CD1c-positive myeloid dendritic cell (primary cell): Measurements from ENCODE around the gene PCP2.

Experiments used
- DNase-seq: peaks from one replicate; pipeline ENCODE4 v3.0.0-alpha.2; 2016; ENCODE audit errors: extremely low spot score

The PCP2 gene

DNA sequence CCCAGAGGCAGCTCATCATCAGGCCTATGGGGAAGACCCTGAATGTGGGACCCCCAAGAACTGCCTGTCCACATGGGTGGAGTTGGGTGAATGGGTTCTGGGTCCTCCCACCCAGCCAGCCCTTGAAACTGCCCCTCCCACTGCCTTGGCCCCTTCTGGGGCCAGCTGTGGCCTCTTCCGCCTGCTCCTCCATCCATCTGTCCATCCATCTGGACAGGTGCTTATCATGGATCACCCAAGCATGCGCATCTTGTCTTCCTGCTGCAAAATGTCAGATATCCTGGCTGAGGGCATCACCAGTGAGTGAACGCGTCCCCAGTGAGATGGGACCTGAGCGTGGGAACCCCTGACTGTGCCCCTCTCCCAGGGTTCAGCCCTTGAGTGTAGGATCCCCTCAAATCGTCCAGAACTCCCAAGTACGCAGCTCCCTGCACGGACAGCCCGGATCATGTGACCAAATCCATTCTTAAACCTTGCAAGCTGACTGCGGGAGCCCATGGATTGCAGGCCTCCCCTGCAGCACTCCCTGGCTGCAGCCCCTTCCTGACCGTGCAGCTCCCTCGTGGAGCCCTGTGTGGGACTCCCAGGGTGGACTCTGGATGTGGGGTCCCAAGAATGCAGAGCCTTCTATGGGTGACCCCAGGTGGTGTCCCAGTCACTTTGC, 5.4 kb upstream of the PCP2 start:
- DNase-seq, result no peak

DNA sequence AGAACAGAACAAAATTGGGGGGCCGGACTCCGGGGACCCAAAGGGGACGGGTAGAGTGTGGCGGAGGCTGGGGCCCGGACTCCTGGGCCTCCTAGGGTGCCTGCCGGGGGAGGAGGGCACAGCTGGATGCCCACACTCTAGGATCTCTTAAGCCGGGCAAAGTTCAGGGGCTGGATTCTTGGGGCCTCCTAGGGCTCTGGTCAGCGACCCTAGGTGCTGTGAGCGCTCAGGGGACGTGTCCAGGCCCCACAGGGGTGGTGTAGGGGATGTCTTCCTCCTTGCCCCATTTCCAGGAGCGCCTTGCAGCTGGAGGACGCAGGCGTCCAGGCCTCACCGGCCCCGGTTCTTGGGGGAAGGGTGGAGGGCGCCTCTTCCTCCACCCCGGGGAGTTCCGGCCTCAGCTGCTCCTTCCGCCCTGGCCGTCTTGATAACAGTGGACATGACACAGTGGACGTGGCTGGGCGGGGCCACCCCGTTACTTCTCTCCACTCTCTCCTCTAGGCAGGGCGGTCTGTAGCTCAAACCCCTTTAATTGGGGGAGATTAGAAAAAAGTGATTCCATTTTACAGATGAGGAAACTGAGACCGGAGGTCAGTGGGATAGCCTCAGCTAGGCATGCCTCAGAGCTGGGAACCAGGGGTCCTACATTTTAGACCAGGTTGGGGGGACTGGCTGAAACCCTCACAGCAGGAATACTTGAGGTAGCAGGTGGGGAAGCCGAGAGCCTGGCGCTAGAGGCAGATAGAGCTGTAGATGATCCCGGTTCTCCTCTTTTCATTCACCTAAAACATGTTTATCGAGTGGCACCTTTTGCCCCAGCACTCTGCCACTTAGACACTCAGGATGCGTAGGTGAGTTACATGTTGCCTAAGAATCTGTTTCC, 4.1 kb upstream of the PCP2 start:
- peak; percentile 72 for DNase-seq

DNA sequence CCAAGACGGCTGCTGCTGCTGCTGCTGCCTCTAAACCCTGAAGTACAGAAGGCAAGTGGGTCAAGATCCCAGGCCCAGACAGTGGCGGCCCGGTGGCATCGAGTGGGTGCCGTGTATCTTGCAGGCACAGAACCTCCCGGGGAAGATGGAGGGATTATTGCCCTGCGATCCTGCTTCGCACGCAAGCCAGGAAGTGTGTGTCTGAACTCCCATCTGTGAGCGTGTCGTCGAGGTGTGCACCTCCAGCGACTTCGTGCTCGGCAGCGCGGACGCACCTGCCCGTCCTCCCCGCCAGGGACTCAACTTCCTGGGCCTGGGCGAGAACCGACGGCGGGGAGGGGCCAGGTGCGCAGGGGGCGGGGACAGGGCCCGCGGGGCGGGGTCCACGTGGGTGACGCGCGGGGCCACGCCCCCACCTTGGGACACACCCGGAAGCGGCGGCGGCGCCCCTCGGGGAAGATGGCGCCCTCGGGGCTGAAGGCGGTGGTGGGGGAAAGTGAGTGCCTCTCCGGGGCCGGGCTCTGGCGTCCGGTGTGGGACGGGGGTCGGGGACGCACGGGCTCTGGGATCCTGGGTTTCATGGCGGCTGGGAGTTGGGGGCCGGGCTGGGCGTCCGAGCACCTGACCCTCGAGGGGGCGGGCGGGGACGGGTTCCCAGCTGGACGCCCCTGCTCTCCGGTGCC, 3.3 kb upstream of the PCP2 start, which contains the start of gene STXBP2:
STXBP2 (plus strand) TSS at position 420 of the 683 bp plus-strand sequence; CDS start at position 460, 40 bp downstream.
- peak; percentile 91 for DNase-seq

- no peak for DNase-seq
These were observed 2.8 kb upstream of the PCP2 start for GRCh38 chr19:7636317-7636690.

DNA sequence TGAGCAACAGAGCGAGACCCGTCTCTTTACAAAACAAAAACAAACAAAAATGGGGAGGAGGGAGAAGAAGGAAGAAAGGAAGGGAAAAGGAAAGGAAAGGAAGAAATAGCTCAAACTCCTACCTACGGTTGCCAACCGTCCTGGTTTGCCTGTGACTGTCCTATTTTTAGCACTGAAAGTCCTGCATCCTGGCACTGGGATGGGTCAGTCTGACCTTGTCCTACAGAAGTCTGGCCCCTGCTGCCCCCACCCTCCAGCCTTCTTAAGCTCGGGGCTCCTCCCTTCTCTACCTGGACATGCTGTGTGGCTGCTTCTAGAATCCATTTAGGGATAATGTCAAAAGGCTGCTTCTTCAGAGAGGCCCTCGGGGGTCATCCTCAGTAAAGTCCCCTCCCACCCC, 2.2 kb upstream of the PCP2 start:
- DNase-seq, result no peak

DNA sequence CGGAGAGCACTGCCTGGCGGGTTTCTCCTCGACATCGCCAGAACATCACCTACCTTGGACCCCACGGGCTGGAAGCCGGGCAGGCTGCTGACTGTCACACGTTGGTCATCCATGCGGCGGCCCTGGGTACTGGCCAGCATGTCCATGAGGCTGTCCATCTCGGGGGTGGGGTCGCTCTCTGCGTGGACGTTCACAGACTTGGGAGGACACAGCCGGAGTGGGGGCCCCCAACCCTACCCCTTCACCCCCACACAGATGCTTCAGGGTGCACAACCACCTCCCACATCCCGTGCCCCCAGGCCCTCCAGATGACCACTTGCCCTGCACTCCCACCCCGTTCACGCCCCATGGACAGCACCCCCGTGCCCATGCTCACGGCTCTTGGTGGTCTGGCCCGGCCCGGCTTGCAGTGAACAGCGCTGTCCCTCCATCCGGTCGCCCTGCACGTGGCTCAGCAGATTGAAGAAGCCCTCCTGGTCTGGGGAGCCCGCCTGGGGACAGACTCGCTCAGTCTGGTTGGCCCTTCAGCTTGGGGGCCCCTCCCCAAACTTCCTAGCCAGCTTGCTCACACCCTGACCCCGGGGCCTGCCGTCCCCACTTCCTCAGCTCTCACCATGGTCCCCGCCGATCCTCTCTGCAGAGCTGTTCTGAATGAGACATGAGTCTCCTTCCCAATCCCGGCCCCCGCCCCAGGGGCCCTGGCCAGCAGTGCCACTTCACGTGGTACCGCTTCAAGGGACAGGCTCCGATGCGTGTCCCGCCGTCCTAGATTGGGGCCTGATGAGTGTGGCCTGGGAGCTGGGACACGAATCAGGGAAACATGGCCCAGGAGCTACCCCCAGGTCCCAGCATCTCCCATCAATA, 947 bp downstream of the PCP2 start:
- DNase-seq, result no peak

DNA sequence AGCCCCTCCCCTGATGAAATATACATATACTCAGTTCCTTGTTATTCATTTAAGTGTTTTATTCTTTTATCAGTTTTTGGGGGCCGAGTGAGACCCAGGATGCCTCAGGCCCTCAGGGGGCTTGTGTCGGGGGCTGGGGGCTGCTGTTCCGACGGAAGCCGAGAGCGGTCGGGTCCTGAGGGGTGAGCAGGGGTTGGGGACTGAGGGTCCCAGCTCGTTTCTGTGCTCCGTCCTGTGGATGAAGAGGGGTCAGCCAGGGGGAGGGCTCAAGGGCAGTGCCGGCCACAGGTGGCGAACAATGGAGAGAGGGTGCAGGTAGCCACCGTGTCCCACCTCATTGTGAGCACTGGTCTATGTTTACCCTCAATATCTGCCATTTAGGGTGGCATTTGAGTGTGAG, 1.9 kb downstream of the PCP2 start:
- DNase-seq, result no peak

GRCh38 chr19:7629347-7630054, 4.0 kb downstream of the PCP2 start, which contains the start of the genes PET100 and XAB2:
TSS of gene PET100 (plus strand) at chr19:7629793. CDS start at chr19:7629834, 41 bp downstream.
TSS of gene XAB2 (minus strand) at chr19:7629545. CDS start at chr19:7629527, 18 bp downstream.
- peak; percentile 99 for DNase-seq

DNA sequence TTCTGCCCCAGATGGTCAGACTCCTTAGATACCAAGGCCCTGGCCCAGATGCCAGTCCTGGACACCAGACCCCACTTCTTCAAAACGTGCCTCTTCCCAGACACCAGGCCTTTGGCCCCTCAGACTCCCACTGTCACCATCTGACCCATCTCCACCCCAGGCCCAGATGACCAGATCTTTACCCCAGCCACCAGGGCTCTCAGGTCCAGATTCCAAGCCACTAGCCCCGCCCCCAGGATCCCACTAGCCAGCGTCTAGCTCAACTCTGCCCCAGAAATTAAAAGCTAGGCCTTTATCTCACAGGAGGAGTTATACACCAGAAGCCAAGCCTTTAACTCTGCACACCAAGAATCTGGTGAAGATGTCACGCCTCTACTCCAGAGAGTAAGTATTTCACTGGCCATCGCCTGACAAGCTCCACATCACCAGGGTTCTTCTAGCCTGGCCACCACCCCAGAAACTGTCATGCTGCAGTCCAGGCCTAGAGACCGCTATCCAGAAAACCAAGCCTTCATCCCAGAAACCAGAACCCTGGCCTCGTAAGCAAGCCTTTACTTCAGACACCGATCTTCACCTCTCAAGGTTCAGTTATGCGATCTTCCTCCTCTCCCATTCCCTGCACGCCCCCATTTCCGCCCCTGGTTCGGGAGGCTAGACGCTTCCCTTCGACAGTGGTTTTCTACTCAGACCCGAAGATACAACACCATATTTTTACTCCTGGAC, 4.8 kb downstream of the PCP2 start:
- DNase-seq, result no peak

DNA sequence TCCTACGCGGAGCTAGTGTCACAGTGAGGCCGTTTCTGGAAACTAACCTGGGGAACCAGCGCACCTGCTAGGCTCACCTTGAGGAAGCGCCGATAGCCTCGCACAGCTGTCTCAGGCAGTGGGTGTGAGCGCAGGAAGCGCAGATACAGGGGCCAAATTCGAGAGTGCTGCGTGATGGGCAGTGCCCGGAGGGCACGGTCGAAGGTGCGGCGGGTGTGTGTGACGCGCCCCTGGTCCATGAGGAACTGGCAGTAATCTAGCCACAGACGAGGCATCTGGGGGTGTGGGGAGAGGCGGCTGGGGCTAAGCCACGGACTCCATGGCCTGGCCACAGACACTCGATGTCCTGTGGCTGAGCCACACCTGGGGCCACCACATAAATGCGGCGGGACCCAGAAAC, 6.4 kb downstream of the PCP2 start:
- no peak for DNase-seq

- no peak for DNase-seq
These were observed 7.7 kb downstream of the PCP2 start for GRCh38 chr19:7625763-7626372.

GRCh38 chr19:7624810-7625209, 8.7 kb downstream of the PCP2 start:
- no peak for DNase-seq

GRCh38 chr19:7623725-7624603, 9.6 kb downstream of the PCP2 start:
- no peak for DNase-seq

DNA sequence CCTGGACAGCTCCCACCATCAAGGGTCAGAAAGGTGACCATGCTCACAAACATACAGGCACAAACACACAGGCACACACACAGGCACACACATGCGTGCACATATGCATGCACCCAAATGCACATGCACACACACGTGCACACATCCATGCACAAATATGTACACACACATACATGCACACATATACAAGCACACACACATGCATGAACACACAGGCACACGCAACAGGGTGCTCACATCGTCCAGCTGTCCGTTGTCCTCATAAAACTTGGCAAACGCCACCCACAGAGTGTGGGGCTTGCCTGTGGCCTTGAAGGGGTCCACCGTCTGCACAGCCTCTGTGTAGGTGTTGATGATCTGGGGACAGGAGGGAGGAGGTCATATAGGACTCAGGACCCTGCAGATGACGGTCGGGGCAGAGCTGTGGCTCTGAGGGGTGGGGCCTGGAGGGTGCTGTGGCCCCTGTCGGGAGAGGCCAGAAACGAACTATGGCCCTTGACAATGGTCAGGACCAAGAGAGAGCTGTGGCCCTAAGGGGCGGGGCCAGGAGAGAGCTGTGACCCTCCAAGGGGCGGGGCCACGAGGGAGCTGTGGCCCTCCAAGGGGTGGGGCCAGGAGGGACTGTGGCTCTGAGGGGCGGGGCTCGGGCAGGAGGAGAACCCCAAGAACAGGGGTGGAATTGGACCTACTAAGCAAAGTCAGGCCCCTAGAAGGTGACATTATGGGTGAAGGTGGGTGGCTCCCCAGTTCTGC, 10.4 kb downstream of the PCP2 start:
- DNase-seq, result no peak

DNA sequence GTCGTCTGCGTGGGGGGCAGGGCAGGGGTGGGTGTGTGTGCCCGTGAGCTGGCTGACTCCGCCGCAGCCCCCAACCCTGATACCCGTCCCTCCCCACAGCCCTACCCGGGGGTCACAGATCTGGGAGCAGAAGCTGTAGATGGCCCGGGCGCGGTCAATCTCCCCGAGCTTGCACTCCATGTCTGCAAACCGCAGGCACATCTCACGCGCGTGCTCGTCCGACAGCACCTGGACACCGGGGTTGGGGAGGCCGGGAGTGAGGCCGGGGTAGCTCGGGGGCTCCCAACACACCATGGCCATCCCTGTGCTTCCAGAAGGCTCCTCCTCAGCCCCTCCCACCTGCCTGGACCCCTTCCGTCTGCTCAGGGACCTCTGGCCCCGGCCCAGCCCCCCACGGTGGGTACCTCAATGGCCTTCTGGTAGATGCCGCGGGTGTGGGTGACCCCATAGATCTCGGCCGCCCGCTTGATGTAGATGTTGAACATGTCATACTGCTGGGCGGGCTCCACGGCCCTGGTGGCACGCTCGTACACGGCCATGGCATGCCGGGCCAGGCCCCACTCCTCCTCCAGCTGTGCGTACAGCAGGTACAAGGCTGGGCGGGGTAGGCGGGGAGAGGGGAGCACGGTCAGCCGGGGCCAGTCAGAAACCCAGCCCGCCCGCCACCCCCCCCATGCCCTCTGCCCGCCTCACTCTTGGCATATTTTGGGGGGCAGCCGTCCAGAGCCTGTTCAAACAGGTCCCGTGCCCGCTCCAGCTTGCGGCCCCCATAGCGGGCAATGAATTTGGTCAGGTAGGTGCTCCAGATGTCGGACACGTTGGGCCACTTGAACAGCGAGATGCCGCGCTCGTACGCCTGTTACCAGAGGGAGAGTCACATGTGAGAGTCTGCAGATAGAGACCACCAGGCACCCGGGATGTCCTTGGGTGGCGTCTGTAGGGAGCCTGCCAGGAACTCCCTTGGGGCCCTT, 12.8 kb downstream of the PCP2 start:
- DNase-seq, result no peak

- DNase-seq, result no peak
These were observed 13.7 kb downstream of the PCP2 start for GRCh38 chr19:7619671-7620441.
